Loucy (cell line): Measurements from ENCODE around the gene GIPC1.

Source experiments
- H2AFZ ChIP-seq: fragments of 200-600 bp; sonication (generic); 2 replicates; pipeline ENCODE4 v1.6.0; 2016; ENCODE audit warnings: antibody characterized with exemption, mild to moderate bottlenecking, low read length, moderate library complexity
- H3F3A ChIP-seq: fragments of 200-600 bp; 2 replicates; pipeline ENCODE4 v1.6.0; 2016; ENCODE audit warnings: antibody characterized with exemption, low read depth, mild to moderate bottlenecking
- H3K27me3 ChIP-seq: fragments of 200-600 bp; sonication (generic); 2 replicates; pipeline ENCODE4 v1.6.1; 2014; ENCODE audit warnings: low read length, mild to moderate bottlenecking; ENCODE audit not compliant: insufficient read depth, poor library complexity, severe bottlenecking
- H3K36me3 ChIP-seq: fragments of 200-600 bp; sonication (generic); 2 replicates; pipeline ENCODE4 v1.6.1; 2016; ENCODE audit warnings: low read length; ENCODE audit not compliant: insufficient read depth
- H3K4me1 ChIP-seq: fragments of 200-600 bp; sonication (generic); 2 replicates; pipeline ENCODE4 v1.5.1; 2014; ENCODE audit warnings: low read length, mild to moderate bottlenecking; ENCODE audit not compliant: insufficient read depth, poor library complexity, severe bottlenecking
- H3K4me2 ChIP-seq: fragments of 200-600 bp; sonication (generic); 2 replicates; pipeline ENCODE4 v1.6.0; 2014; ENCODE audit warnings: antibody characterized with exemption, low read length, low read depth, mild to moderate bottlenecking; ENCODE audit not compliant: poor library complexity, severe bottlenecking
- H3K4me3 ChIP-seq: fragments of 200-600 bp; sonication (generic); 2 replicates; pipeline ENCODE4 v1.5.1; 2014; ENCODE audit warnings: low read length, mild to moderate bottlenecking, mixed read lengths; ENCODE audit not compliant: poor library complexity, severe bottlenecking
- H3K79me2 ChIP-seq: fragments of 200-600 bp; sonication (generic); 2 replicates; pipeline ENCODE4 v1.6.1; 2014; ENCODE audit warnings: low read length; ENCODE audit not compliant: insufficient read depth
- H3K9ac ChIP-seq: fragments of 200-600 bp; sonication (generic); 2 replicates; pipeline ENCODE4 v1.6.0; 2014; ENCODE audit warnings: mild to moderate bottlenecking, low read depth, low read length, moderate library complexity; ENCODE audit not compliant: poor library complexity, severe bottlenecking
- H3K9me2 ChIP-seq: fragments of 200-600 bp; sonication (generic); replicated peaks from 2 replicates; pipeline ENCODE4 v1.6.1; 2016; ENCODE audit warnings: low read depth, low read length, mixed read lengths
- H3K9me3 ChIP-seq: fragments of 200-600 bp; sonication (generic); 2 replicates; pipeline ENCODE4 v1.6.1; 2014; ENCODE audit warnings: mild to moderate bottlenecking, antibody characterized with exemption, low read length, low read depth; ENCODE audit not compliant: insufficient read depth
- H4K20me1 ChIP-seq: fragments of 200-600 bp; sonication (generic); 2 replicates; pipeline ENCODE4 v1.6.0; 2014; ENCODE audit warnings: antibody characterized with exemption, low read length, mild to moderate bottlenecking; ENCODE audit not compliant: insufficient read depth, poor library complexity, severe bottlenecking
- CTCF ChIP-seq: fragments of 200-600 bp; sonication (generic); conservative IDR thresholded peaks from 2 replicates; pipeline ENCODE4 v1.5.1; 2014; ENCODE audit warnings: mild to moderate bottlenecking, antibody characterized with exemption, low read length
- EZH2phosphoT487 ChIP-seq: fragments of 200-600 bp; IDR thresholded peaks from 2 replicates; pipeline ENCODE4 v1.6.1; 2018; ENCODE audit warnings: antibody characterized with exemption, mild to moderate bottlenecking, moderate library complexity, borderline replicate concordance

GIPC1 gene

GRCh38 chr19:14476673-14477401 is 19.1 kb downstream of the GIPC1 start:
- Histone ChIP-seq H4K20me1 (no peaks in the 10 kb centered on the region), H3K4me1 (peaks cover 13% of the 10 kb centered on the region), H3K9ac (no peak overlapping the region), H3K36me3 (no peaks in the 10 kb centered on the region), H2AFZ (no peak overlapping the region), H3K9me2 (no peaks in the 10 kb centered on the region), H3K27me3 (no peaks in the 10 kb centered on the region), H3K79me2 (no peaks in the 10 kb centered on the region), H3K4me2 (no peak overlapping the region), H3F3A (no peaks in the 10 kb centered on the region), H3K4me3 (no peak overlapping the region), H3K9me3 (no peaks in the 10 kb centered on the region)
- TF ChIP-seq CTCF (no peak), EZH2phosphoT487 (no peak)

- H3K79me2 ChIP-seq, result no peaks in the 10 kb centered on the region
- H3F3A ChIP-seq, result no peaks in the 10 kb centered on the region
- H3K27me3 ChIP-seq, result no peaks in the 10 kb centered on the region
- no peak overlapping the region for H3K4me2 ChIP-seq
- H2AFZ ChIP-seq, result no peak overlapping the region
- TF ChIP-seq CTCF (no peak), EZH2phosphoT487 (no peak)
- no peak overlapping the region for H3K4me3 ChIP-seq
- no peak overlapping the region for H3K9ac ChIP-seq
- H3K4me1 ChIP-seq, result peaks cover 13% of the 10 kb centered on the region
- no peaks in the 10 kb centered on the region for H3K9me2 ChIP-seq
- no peaks in the 10 kb centered on the region for H4K20me1 ChIP-seq
- no peaks in the 10 kb centered on the region for H3K36me3 ChIP-seq
- H3K9me3 ChIP-seq, result no peaks in the 10 kb centered on the region
These were observed 19.6 kb downstream of the GIPC1 start for GRCh38 chr19:14476327-14476672.

- H2AFZ ChIP-seq, result no peak within 1 kb of the TSS
- H3K9me2 ChIP-seq, result no peaks in the 10 kb centered on the region
- no peaks in the 10 kb centered on the region for H3K9me3 ChIP-seq
- no peaks in the 10 kb centered on the region for H3F3A ChIP-seq
- H3K9ac ChIP-seq, result peak within 1 kb of the TSS; percentile 22
- no peak for TF ChIP-seq EZH2phosphoT487
- peak; percentile 17; the same call in 1 of the 2 replicates for TF ChIP-seq CTCF
- no peaks in the 10 kb centered on the region for H3K27me3 ChIP-seq
- H4K20me1 ChIP-seq, result no peaks in the 10 kb centered on the region
- peak within 1 kb of the TSS; percentile 27 for H3K4me2 ChIP-seq
- no peaks in the 10 kb centered on the region for H3K79me2 ChIP-seq
- H3K4me3 ChIP-seq, result no peak within 1 kb of the TSS
- peaks cover 1% of the 10 kb centered on the region; the same call in 1 of the 2 replicates for H3K36me3 ChIP-seq
- peaks cover 13% of the 10 kb centered on the region for H3K4me1 ChIP-seq
These were observed 20.5 kb downstream of the GIPC1 start, which contains the start of gene PTGER1 for GRCh38 chr19:14475251-14476073. Gene PTGER1 (minus strand): TSS chr19:14475354. CDS start chr19:14474320, 1,034 bp downstream.
